Sigmoid colon (tissue), 7 donors: ENCODE data around the gene ZNF12. TPM values are rescaled to one million over a fixed set of nuclear protein-coding genes. Genes with fewer than 3 reads are reported as not detected.

ENCODE experiments used
- DNase-seq: peaks from one replicate; pipeline ENCODE4 v3.0.0-alpha.2; 2019
- H3K27ac ChIP-seq, 4 donors: fragments of 200-600 bp; sonication (generic); one replicate each; pipeline ENCODE4 v1.5.1; 2016 to 2019; ENCODE audit warnings: mild to moderate bottlenecking in 1 of 4
- H3K27me3 ChIP-seq, 3 donors: fragments of 200-600 bp; sonication (generic); one replicate each; pipeline ENCODE4 v1.5.1; 2019; ENCODE audit warnings: mild to moderate bottlenecking in 1 of 3
- H3K36me3 ChIP-seq, 4 donors: fragments of 200-600 bp; sonication (generic); one replicate each; pipeline ENCODE4 v1.5.1; 2016 to 2019
- H3K4me1 ChIP-seq, 4 donors: fragments of 200-600 bp; sonication (generic); one replicate each; pipeline ENCODE4 v1.5.1; 2017 to 2019
- H3K4me3 ChIP-seq, 4 donors: fragments of 200-600 bp; sonication (generic); one replicate each; pipeline ENCODE4 v1.5.1; 2017 to 2019; ENCODE audit warnings: mild to moderate bottlenecking in 2 of 4, moderate library complexity in 1 of 4
- H3K9me3 ChIP-seq, 4 donors: fragments of 200-600 bp in 3 of 4; sonication (generic) in 3 of 4; one replicate each; pipeline versions ENCODE4 v1.5.1 to v1.6.1; 2013 to 2019
- EP300 ChIP-seq, 4 donors: sonication (generic); formaldehyde crosslinking; IDR thresholded peaks; one replicate each; pipeline ENCODE4 v1.6.1; 2017; ENCODE audit warnings: antibody characterized with exemption in 4 of 4
- POLR2A ChIP-seq, 2 donors: fragments of 450-650 bp; IDR thresholded peaks; one replicate each; pipeline ENCODE4 v1.6.1; 2016; ENCODE audit warnings: antibody characterized with exemption in 2 of 2, mild to moderate bottlenecking in 2 of 2, moderate library complexity in 2 of 2
- POLR2AphosphoS5 ChIP-seq, 4 donors: sonication (generic); formaldehyde crosslinking; IDR thresholded peaks; one replicate each; pipeline ENCODE4 v1.6.1; 2017; ENCODE audit warnings: antibody characterized with exemption in 4 of 4
- WGBS, 2 donors: extraction: QIAGEN DNeasy Blood & Tissue Kit; methylation state at CpG; one replicate each; pipeline ENCODE4 v1.1.7; 2013; 5-methylcytosine and 5-hydroxymethylcytosine counted together
- intact Hi-C: fragments of 100-400 bp; cut with DNase I; formaldehyde crosslinking; loops from one replicate; pipeline ENCODE4 v1.15.1; 2023
- polyA plus RNA-seq, 3 donors: library from polyadenylated mRNA; stranded (reverse); fragments of 200-250 nt; gene quantifications; one replicate each; pipeline ENCODE4 v1.2.3, GENCODE V29; 2013
- total RNA-seq, 4 donors: library from RNA; depleted of rRNA; stranded (reverse); fragments of >200 nt; gene quantifications; one replicate each; pipeline ENCODE4 v1.1.0, GENCODE V29; 2016
- TF ChIP-seq, protein P1 (sequence below), 4 experiments: fragments of 450-650 bp in 3 of 4; fragments of 200-600 bp in 1 of 4; IDR thresholded peaks; one replicate each; pipeline ENCODE4 v1.5.1; 2016 to 2019; ENCODE audit warnings: antibody characterized with exemption in 4 of 4, mild to moderate bottlenecking in 3 of 4, moderate library complexity in 2 of 4
- donor health status: healthy with polysubstance abuse.
- donor health status: Bipolar disorder and iron deficiency.
- donor health status: healthy.

The ZNF12 gene
- total and polyA plus RNA-seq, 7 donors = 4.4 to 27.1 (median 17.2) TPM

DNA sequence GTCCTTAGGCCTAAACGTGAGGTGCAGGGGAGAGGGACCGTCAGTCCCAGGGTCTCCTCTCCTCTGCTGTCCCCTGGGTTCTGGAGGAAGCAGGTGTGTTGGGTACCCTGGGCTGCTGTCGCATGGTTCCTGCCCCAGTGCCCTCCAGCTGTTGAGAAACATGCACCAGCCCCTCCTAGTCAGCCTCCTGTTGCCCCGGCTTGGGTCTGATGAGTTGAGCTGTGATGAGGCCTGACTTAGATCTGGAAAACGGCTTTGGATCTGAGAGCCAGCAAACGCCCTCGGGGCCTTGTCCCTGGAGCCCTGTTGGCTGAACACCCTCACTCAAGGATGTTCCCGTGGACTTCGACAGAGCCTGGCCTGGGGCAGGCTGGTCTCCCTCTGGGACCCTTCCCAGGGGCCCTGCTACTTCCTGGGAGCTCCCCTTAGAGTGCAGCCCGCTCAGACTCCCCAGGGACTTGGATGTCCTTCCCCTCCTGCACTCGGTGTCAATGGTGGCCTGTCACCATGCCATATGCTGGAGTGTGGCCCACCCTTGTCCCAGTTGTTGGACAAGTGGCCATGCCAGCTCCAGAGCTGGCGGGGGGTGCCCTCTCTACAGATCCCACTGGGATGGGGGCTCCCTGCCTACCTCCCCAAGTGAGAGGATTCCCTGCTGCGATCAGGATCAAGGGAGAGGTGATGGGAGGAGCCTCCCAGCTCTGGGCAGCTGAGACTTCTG lies 57.3 kb downstream of the ZNF12 start:
- H3K36me3 ChIP-seq = peaks cover 11 to 93% (median 42%) of the 10 kb centered on the region in 4 donors
- no peaks in the 10 kb centered on the region for H3K27me3 ChIP-seq
- 88 to 94% methylated on average over 13 of the region's 13 CpGs for WGBS, 2 donors
- H3K27ac ChIP-seq = no peak overlapping the region
- no peaks in the 10 kb centered on the region for H3K9me3 ChIP-seq
- DNase-seq = peak; percentile 60
- H3K4me3 ChIP-seq = no peak overlapping the region
- H3K4me1 ChIP-seq = no peaks in the 10 kb centered on the region
- intact Hi-C loops = no loop called here
- TF ChIP-seq EP300 (IDR thresholded peaks at IDR 0.05) = no peak
- TF ChIP-seq, protein P1, sequence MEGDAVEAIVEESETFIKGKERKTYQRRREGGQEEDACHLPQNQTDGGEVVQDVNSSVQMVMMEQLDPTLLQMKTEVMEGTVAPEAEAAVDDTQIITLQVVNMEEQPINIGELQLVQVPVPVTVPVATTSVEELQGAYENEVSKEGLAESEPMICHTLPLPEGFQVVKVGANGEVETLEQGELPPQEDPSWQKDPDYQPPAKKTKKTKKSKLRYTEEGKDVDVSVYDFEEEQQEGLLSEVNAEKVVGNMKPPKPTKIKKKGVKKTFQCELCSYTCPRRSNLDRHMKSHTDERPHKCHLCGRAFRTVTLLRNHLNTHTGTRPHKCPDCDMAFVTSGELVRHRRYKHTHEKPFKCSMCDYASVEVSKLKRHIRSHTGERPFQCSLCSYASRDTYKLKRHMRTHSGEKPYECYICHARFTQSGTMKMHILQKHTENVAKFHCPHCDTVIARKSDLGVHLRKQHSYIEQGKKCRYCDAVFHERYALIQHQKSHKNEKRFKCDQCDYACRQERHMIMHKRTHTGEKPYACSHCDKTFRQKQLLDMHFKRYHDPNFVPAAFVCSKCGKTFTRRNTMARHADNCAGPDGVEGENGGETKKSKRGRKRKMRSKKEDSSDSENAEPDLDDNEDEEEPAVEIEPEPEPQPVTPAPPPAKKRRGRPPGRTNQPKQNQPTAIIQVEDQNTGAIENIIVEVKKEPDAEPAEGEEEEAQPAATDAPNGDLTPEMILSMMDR (IDR thresholded peaks at IDR 0.05) = no peak
- no peak for TF ChIP-seq POLR2A (IDR thresholded peaks at IDR 0.05)
- TF ChIP-seq POLR2AphosphoS5 (IDR thresholded peaks at IDR 0.05) = no peak

DNA sequence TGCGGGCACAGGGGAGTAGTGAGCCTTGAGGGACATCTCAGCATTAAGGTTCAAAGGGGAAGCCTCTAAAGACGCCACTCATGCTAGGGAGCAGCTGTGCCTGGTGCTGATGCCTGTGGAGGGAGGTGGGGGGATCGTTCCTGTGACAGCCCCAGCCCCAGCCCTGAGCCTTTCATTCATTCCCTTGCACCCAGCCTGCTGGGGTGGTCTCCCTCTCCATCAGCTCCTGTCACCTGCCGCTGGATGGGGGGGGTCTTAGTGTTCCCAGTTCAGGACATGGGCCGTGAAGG lies 58.0 kb downstream of the ZNF12 start:
- intact Hi-C loops = no loop called here

GRCh38 chr7:6648066-6648814 lies 58.5 kb downstream of the ZNF12 start:
- no peaks in the 10 kb centered on the region for H3K9me3 ChIP-seq
- 95 to 97% methylated on average over 17 of the region's 17 CpGs for WGBS, 2 donors
- TF ChIP-seq POLR2AphosphoS5 (IDR thresholded peaks at IDR 0.05) (no peak), POLR2A (IDR thresholded peaks at IDR 0.05) (no peak), EP300 (IDR thresholded peaks at IDR 0.05) (no peak)
- TF ChIP-seq, protein P1 (IDR thresholded peaks at IDR 0.05) = no peak
- H3K27ac ChIP-seq = no peak overlapping the region
- H3K4me1 ChIP-seq = no peaks in the 10 kb centered on the region
- no peaks in the 10 kb centered on the region for H3K27me3 ChIP-seq
- peaks cover 11 to 97% (median 45%) of the 10 kb centered on the region in 4 donors for H3K36me3 ChIP-seq
- no peak for DNase-seq
- intact Hi-C loops = no loop called here
- no peak overlapping the region for H3K4me3 ChIP-seq

More for the DNA sequence above, 58.0 kb downstream of the ZNF12 start:
- WGBS, 2 donors = 95 to 96% methylated on average over 5 of the region's 5 CpGs
- H3K36me3 ChIP-seq = peaks cover 11 to 93% (median 42%) of the 10 kb centered on the region in 4 donors
- DNase-seq = no peak
- TF ChIP-seq POLR2AphosphoS5 (IDR thresholded peaks at IDR 0.05) (no peak), EP300 (IDR thresholded peaks at IDR 0.05) (no peak), POLR2A (IDR thresholded peaks at IDR 0.05) (no peak)
- TF ChIP-seq, protein P1 (IDR thresholded peaks at IDR 0.05) = no peak
- H3K27ac ChIP-seq = no peak overlapping the region
- no peaks in the 10 kb centered on the region for H3K27me3 ChIP-seq
- H3K4me3 ChIP-seq = no peak overlapping the region
- no peaks in the 10 kb centered on the region for H3K9me3 ChIP-seq
- no peaks in the 10 kb centered on the region for H3K4me1 ChIP-seq

DNA sequence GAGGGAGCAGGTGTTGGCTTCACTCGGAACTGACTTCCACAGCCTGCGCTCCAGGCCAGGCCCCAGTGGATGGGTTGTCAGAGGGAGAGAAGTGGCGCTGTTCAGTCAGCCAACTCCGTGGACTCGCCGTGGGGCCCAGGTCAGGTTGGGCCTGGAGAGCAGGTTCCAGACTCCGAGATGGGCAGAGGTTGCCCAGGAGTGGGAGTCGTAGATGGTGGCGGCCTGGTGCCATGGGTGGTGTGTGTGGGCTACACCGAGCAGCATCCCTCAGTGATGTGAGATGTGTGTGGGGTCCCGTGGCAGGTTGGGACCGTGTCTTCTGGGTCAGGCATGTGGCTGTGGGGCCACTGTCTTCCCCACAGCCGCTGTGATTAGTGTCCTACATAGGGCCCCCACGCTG lies 59.2 kb downstream of the ZNF12 start:
- intact Hi-C loops = no loop called here
- no peak overlapping the region for H3K27ac ChIP-seq
- H3K36me3 ChIP-seq = peaks cover 9 to 97% (median 45%) of the 10 kb centered on the region in 4 donors
- H3K9me3 ChIP-seq = no peaks in the 10 kb centered on the region
- no peak for DNase-seq
- H3K4me3 ChIP-seq = no peak overlapping the region
- no peaks in the 10 kb centered on the region for H3K27me3 ChIP-seq
- TF ChIP-seq POLR2AphosphoS5 (IDR thresholded peaks at IDR 0.05) = no peak
- TF ChIP-seq, protein P1 (IDR thresholded peaks at IDR 0.05) = no peak
- no peak for TF ChIP-seq EP300 (IDR thresholded peaks at IDR 0.05)
- 96% methylated on average over 14 of the region's 14 CpGs for WGBS, 2 donors
- no peaks in the 10 kb centered on the region for H3K4me1 ChIP-seq
